ENCODE measurements around the gene C1QTNF8.

DNA sequence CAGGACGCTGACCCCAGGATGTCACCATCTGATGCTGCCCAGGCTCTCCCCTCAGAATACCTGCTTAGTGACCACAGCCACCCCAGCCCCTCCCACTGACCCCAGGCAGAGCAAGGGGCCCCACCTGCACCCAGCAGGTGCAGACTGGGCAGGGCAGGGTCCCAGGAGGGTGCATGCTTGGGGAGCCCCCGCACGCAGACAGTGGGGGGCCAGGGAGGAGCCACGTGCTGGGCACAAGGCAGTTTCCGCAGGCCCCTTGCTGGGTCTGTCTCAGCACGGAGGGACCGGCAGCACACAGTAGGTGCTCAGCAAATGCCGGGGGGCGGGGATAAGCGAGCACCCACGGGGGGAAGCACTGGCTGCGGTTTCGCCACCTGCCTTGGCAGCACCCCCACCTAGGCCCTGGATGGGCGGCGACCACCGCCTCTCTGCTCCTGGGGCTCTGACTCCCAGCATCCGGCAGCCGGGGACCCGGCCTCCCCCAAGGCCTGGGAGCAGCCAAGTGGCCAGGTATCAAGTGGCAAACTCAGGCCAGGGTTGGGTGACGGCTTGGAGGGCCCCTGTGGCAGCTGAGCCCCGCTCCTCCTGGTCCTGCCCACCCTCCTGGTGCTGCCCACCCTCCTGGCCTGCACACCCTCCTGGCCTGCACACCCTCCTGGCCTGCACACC is 42.2 kb downstream of the C1QTNF8 start:
- TF ChIP-seq, protein P1, sequence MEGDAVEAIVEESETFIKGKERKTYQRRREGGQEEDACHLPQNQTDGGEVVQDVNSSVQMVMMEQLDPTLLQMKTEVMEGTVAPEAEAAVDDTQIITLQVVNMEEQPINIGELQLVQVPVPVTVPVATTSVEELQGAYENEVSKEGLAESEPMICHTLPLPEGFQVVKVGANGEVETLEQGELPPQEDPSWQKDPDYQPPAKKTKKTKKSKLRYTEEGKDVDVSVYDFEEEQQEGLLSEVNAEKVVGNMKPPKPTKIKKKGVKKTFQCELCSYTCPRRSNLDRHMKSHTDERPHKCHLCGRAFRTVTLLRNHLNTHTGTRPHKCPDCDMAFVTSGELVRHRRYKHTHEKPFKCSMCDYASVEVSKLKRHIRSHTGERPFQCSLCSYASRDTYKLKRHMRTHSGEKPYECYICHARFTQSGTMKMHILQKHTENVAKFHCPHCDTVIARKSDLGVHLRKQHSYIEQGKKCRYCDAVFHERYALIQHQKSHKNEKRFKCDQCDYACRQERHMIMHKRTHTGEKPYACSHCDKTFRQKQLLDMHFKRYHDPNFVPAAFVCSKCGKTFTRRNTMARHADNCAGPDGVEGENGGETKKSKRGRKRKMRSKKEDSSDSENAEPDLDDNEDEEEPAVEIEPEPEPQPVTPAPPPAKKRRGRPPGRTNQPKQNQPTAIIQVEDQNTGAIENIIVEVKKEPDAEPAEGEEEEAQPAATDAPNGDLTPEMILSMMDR (IDR thresholded peaks at IDR 0.05), result no peak
- TF ChIP-seq EP300 (IDR thresholded peaks at IDR 0.05; ENCODE audit: low read depth), result no peak
